Cardiac fibroblast (primary cell): ENCODE data around the gene TNFRSF1B.

Experiments
- DNase-seq, 2 donors: peaks; one replicate each; pipeline versions ENCODE4 v3.0.0 to v3.0.0-alpha.2; 2010; ENCODE audit warnings: low read depth in 2 of 2
- H3K4me3 ChIP-seq, 2 donors: replicated peaks in 1 of 2; 1 replicate in 1 of 2; 2 replicates in 1 of 2; pipeline ENCODE4 v1.5.1; 2011; ENCODE audit warnings: low read depth in 2 of 2, low read length in 2 of 2, mild to moderate bottlenecking in 2 of 2, moderate library complexity in 1 of 2
- TF ChIP-seq, protein P1 (sequence below): IDR thresholded peaks from one replicate; pipeline ENCODE4 v1.5.1; 2011; ENCODE audit warnings: low read depth, mild to moderate bottlenecking, low read length, inconsistent platforms

TNFRSF1B gene

DNA sequence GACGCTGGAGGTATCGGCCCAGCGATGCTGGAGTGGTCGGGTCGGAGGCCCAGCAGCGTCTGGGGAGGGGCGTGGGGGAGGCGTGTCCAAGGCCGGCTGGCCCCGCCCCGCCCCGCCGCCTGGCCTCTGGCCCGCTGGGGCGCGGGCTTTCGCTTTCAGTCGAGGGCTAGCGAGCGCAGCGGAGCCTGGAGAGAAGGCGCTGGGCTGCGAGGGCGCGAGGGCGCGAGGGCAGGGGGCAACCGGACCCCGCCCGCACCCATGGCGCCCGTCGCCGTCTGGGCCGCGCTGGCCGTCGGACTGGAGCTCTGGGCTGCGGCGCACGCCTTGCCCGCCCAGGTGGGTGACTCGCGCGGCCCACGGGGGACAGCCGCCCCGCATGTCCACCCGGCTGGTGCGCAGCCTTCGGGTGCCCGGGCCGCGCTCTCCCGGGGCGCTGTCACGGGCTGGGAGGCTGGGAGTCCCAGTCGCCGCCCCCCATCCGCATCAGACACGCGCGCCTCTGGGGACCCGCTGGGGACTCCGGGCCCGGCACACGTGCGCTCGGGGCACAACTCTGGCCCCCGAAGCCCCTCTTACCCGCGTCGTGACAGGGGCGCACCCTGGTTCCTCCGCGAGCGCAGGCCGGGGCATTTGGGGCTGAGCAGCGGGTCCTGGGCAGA, at the start of gene TNFRSF1B:
Gene TNFRSF1B (plus strand): TSS at position 158 of the 659 bp plus-strand sequence. CDS start 101 bp downstream, at position 259.
- TF ChIP-seq, protein P1, sequence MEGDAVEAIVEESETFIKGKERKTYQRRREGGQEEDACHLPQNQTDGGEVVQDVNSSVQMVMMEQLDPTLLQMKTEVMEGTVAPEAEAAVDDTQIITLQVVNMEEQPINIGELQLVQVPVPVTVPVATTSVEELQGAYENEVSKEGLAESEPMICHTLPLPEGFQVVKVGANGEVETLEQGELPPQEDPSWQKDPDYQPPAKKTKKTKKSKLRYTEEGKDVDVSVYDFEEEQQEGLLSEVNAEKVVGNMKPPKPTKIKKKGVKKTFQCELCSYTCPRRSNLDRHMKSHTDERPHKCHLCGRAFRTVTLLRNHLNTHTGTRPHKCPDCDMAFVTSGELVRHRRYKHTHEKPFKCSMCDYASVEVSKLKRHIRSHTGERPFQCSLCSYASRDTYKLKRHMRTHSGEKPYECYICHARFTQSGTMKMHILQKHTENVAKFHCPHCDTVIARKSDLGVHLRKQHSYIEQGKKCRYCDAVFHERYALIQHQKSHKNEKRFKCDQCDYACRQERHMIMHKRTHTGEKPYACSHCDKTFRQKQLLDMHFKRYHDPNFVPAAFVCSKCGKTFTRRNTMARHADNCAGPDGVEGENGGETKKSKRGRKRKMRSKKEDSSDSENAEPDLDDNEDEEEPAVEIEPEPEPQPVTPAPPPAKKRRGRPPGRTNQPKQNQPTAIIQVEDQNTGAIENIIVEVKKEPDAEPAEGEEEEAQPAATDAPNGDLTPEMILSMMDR, result no peak
- peak in 1 of 2 donors; percentile 65 for DNase-seq
- peak within 1 kb of the TSS; percentile 64 to 81 for H3K4me3 ChIP-seq

DNA sequence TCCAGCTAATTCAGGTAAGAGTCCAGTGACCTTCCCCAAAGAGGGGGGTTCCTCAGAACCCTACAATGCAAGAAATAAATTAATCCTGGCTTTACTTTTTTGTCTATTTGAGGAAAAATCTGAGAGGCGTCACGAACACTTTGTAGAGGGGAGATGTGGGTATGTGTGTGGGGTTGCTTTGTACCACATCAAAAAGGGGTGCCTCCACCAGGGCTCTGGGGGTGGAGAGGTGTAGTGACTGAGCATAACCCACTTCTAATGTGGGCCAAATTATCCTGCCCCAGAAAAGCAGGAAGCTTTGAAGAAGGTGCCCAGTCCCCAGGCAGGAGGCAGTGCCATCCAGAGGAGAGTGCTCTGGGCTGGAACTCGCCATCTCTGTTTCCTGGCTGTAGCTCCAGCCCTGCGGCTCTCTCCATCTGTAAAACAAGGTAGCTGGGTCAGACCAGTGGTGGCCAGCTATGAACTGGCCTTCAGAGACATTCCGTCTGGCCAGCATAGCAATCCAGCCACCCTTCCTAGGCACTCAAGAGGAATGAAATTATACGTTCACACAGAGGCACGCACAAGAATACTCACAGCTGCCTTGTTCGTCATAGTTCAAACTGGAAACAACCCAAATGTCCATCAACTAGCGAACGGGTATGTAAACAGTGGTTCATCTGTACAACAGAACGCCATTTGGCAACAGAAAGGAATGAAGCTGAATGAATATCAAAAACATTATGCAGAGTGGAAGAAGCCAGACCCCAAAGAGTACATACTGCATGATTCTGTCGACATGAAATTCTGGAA, 45.4 kb upstream of the TNFRSF1B start:
- TF ChIP-seq, protein P1, result no peak
- no peak overlapping the region for H3K4me3 ChIP-seq
- peak; percentile 62 to 88 for DNase-seq

DNA sequence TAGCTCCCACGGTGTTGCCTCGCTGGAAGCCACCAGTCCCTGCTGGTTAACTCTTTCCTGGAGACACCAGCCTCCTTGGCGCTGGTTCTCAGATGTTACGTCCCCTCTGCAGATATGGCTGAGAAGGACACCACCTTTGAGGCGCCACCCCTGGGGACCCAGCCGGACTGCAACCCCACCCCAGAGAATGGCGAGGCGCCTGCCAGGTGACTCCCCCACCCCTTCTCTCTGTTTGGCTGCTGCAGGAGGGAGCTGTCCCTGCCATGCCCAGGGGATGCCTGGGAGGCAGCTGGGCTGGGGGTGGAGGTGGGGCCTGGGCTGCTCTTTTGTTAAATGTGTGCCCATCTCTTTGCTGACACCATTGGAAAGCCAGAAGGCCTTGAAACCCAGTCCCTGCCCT, 43.6 kb upstream of the TNFRSF1B start:
- H3K4me3 ChIP-seq, result no peak overlapping the region
- DNase-seq, result no peak
- TF ChIP-seq, protein P1, result no peak

DNA sequence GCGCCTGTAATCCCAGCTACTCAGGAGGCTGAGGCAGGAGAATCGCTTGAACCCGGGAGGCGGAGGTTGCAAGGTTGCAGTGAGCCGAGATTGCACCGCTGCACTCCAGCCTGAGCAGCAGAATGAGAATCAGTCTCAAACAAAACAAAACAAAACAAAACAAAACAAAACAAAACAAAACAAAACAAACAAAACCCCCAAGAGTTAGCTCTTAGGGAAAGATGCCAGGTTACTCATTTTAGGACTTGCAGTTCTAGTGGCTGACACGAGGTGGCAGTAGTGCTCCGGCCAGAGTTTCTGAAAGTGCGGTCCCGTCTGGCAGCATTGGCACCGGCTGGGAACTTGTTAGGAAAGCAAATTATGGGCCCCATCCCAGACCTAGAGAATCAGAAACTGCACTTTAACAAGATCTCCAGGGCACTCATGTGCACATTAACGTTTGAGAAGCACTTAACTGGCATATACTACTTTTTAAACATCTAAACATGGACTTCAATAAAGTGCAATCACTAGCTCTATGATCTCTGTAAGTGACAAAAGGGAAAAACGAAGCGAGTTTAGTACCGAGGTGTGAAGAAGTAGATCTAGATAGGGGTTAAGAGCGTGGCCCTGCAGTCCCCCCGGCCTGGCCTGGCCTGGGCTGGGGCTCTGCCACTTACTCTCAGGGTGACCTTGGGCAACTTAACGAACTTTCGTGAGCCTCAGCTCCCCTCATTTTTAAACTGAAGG, 41.9 kb upstream of the TNFRSF1B start:
- TF ChIP-seq, protein P1, result peak; percentile 96
- no peak overlapping the region for H3K4me3 ChIP-seq
- DNase-seq, result peak; percentile 80 to 87

DNA sequence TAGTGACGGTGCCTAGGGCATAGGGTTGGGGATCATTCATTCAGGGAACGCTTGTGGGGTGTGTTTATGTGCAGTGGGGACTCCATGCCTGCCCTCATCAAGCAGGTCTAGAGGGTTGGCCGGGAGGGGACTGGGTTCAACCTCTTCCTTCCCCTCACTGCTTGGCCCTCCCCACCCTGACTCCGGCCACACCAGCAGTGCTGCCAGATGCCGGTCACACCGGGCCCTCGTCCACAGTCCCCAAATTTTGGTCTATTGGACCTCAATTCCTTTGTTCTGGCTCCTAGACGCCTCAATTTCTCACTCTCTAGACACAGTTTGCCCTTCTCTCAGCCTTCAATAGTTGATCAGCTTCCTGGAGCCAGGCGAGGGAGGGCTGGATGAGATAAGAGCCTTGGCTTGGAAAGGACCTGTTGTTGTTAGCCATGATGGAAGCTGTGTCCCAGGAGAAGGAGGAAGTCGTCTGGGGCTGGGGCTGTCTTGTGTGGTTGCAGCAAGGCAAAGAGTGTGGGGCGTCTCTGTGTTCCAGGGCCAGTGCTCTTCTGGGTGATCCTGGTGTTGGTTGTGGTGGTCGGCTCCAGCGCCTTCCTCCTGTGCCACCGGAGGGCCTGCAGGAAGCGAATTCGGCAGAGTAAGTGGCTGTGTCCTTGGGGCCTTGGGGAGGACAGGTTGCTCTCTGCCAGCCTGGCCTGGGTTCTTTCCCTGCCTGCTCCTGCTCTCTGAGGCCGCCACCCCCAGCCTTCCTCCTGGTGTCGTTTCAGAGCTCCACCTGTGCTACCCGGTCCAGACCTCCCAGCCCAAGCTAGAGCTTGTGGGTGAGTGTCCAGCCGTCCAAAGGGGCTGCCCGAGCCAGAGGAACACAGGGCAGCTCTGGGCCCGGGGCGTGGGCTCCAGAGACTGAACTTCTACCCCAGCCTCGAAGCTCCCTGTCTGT, 41.1 kb upstream of the TNFRSF1B start:
- DNase-seq, result no peak
- no peak overlapping the region for H3K4me3 ChIP-seq
- TF ChIP-seq, protein P1, result no peak

DNA sequence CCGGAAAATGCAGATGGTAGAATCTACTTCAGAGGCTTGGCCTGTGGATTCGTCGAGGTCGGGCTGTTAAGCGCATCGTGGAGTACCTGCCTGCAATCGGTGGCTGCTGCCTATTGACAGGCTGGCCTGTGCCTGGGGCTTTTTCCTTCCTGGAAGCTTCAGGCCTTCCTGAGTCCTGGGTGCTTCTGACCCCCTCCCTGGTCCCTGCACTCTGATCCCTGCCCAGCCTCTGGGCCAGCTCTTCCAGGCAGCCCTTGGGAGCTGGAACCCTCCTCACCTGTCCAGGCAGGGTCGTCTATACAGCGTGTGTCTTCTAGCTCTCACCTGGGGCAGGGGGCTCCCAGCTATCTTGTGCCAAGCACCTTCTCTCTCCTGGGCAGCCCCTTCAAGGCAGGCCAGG, 40.0 kb upstream of the TNFRSF1B start:
- no peak for DNase-seq
- TF ChIP-seq, protein P1, result no peak
- no peak overlapping the region for H3K4me3 ChIP-seq
